IPS-15b (cell line): ENCODE results near the gene MED13.

Experiments
- H3K27me3 ChIP-seq: one replicate; pipeline ENCODE4 v1.6.1; 2013; ENCODE audit warnings: low read length; ENCODE audit not compliant: control insufficient read depth, insufficient read depth
- H3K36me3 ChIP-seq: one replicate; pipeline ENCODE4 v1.6.1; 2013; ENCODE audit warnings: low read length; ENCODE audit not compliant: control insufficient read depth, insufficient read depth
- H3K4me1 ChIP-seq: one replicate; pipeline ENCODE4 v1.6.1; 2013; ENCODE audit warnings: mild to moderate bottlenecking, low read length; ENCODE audit not compliant: control insufficient read depth, insufficient read depth
- H3K4me3 ChIP-seq: one replicate; pipeline ENCODE4 v1.5.1; 2013; ENCODE audit warnings: low read depth, low read length
- H3K9ac ChIP-seq: one replicate; pipeline ENCODE4 v1.6.1; 2013; ENCODE audit warnings: low read depth, mild to moderate bottlenecking, low read length
- H3K9me3 ChIP-seq: one replicate; pipeline ENCODE4 v1.6.1; 2013; ENCODE audit warnings: mild to moderate bottlenecking, low read length; ENCODE audit not compliant: control insufficient read depth, insufficient read depth

MED13 gene

DNA sequence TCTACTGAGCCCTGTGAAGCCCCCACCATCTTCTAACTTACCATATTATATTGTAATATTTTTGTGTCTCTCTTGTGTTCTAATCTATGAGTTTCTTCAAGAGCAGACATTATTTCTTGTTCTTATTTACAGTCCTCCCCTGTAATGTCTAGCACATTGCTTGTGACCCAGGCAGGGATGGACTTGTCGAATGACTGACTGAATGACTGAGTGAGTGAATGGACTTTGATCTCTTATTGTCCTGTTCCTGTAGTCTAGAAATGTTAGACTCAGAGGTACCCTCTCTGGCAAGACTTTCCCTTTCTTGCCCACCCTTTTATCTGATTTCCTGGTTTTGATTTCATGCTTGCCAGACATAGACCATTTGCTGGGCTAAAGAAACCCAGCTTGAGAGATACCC lies 35.0 kb upstream of the MED13 start:
- H3K27me3 ChIP-seq, result no peaks in the 10 kb centered on the region
- no peak overlapping the region for H3K4me3 ChIP-seq
- no peaks in the 10 kb centered on the region for H3K9me3 ChIP-seq
- no peaks in the 10 kb centered on the region for H3K36me3 ChIP-seq
- H3K4me1 ChIP-seq, result peaks cover 1% of the 10 kb centered on the region
- H3K9ac ChIP-seq, result no peak overlapping the region

DNA sequence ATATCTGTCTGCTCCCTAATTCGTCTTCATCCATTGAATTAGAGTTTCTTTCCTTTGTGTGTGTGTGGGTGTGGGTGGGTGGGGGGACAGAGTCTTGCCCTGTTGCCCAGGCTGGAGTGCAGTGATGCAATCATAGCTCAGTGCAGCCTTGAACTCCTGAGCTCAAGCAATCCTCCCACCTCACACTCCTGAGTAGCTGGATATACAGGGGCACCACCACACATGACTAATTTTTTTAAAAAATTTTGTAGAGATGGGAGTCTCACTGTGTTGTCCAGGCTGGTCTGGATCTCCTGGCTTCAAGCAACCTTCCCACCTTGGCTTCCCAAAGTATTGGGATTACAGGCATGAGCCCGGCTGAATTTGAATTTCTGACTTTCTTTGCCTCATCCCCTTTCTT lies 34.5 kb upstream of the MED13 start:
- no peak overlapping the region for H3K9ac ChIP-seq
- no peaks in the 10 kb centered on the region for H3K27me3 ChIP-seq
- no peaks in the 10 kb centered on the region for H3K36me3 ChIP-seq
- H3K4me1 ChIP-seq, result no peaks in the 10 kb centered on the region
- no peaks in the 10 kb centered on the region for H3K9me3 ChIP-seq
- no peak overlapping the region for H3K4me3 ChIP-seq

DNA sequence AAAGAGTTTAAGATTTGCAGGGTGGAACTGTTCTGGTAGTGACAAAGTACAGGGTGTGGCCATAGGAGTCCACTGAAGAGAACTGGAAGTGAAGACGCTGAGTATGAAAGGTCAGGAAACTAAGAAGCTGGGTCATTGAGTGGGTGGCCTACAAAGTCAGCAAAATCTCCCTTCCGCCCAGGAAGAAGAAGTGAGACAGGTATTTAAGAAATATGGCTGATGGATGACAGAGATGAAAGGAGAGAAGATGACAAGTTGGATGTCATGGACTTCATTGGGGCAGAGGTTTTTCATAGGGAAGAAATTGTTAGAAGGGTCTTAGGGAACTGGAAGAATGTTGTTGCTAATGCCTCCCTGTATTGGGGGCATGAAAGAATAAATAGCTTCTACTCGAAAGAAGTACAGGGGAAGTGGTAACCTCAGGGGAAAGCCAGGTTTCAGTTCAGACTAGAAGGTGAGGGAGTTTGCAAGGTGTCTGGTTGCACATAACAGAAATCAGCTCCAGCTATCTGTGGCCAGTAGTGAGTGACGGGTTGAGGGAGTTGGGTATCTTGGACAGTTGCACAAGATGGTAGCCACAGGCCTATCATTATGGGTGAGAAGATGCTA lies 33.6 kb upstream of the MED13 start:
- H3K9ac ChIP-seq, result no peak overlapping the region

DNA sequence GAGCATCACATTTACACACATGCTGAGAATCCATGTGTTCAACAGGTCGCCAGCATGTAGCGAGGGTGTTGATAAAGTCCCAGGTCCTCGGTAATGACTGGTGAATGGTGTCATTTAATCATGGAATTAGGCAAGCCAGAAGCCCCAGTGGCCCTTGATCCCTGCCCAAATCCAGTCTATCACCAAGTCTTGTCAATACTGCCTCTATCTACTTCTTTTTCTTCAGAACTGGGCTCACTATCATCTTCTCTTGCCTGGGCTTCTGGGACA lies 31.3 kb upstream of the MED13 start:
- Histone ChIP-seq H3K9ac (no peak overlapping the region), H3K27me3 (no peaks in the 10 kb centered on the region), H3K36me3 (no peaks in the 10 kb centered on the region), H3K4me3 (no peak overlapping the region), H3K4me1 (no peaks in the 10 kb centered on the region), H3K9me3 (no peaks in the 10 kb centered on the region)

More for the DNA sequence above, 33.6 kb upstream of the MED13 start:
- Histone ChIP-seq H3K4me1 (no peaks in the 10 kb centered on the region), H3K27me3 (no peaks in the 10 kb centered on the region), H3K4me3 (no peak overlapping the region), H3K9me3 (no peaks in the 10 kb centered on the region), H3K36me3 (no peaks in the 10 kb centered on the region)

DNA sequence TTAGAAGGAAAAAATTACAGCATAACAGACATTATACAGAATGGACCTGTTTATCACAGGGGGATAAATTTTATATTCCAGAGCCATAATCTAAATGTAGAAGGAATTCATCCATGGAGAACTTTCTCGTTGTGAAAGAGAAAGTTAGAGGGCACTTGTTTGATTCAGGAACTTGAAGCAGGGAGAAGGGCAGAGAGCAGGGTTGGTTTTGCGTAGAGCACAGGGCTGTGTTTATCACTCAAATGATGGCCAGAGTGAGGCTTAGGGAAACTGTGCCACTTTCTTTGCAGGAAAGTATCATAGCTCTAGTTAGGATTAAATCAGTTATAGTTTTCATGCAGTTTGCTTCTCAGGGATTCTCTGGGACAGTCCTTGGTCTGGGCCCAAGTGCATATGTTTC lies 29.1 kb upstream of the MED13 start:
- H3K27me3 ChIP-seq, result no peaks in the 10 kb centered on the region
- H3K9me3 ChIP-seq, result no peaks in the 10 kb centered on the region
- H3K36me3 ChIP-seq, result no peaks in the 10 kb centered on the region
- no peak overlapping the region for H3K4me3 ChIP-seq
- H3K9ac ChIP-seq, result no peak overlapping the region
- no peaks in the 10 kb centered on the region for H3K4me1 ChIP-seq

DNA sequence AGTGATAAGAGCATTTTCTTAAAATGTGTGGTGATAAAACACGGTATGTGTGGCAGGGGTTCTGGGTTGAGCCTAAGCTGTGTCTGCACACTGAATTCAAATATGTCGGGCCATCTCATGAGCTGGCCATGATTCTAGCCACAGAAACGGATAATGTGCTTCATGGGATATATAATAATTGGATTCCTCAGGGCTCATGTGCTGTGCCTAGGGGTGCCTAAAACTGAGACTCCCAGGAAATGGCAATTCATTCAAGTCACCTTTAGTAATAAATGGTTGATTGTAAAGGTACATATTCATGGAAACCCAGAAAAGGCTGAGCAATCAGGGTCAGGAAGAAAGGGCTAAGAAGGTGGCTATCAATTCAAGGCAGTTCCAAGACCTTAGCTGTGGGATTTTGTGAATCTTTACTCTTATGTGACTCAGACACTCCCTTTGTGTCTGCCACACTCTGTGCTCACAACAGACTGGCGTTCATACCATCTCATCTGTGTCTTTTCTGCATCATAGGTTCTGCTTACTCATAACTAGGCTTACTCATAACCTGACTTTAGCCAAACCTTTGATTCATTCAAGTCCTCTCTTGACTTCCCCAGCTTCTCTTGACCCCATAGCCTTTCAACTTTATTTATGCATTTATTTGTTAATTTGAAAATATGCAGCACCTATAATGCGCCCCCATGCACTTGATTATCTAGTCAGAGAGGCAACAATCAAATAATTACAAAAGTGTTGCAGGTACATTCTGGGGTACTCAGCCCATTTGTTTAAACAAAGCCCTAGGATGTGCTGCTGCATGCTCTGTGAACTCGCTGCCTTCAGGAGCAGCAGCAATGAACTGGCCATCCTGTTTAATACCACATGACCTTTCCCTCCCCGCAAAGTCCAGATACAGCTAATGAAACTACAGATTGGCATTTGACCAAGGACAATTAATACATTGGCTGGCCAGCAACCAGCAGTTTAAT lies 28.4 kb upstream of the MED13 start:
- H3K4me1 ChIP-seq, result no peaks in the 10 kb centered on the region
- H3K4me3 ChIP-seq, result no peak overlapping the region
- no peak overlapping the region for H3K9ac ChIP-seq
- no peaks in the 10 kb centered on the region for H3K27me3 ChIP-seq
- H3K9me3 ChIP-seq, result no peaks in the 10 kb centered on the region
- no peaks in the 10 kb centered on the region for H3K36me3 ChIP-seq

DNA sequence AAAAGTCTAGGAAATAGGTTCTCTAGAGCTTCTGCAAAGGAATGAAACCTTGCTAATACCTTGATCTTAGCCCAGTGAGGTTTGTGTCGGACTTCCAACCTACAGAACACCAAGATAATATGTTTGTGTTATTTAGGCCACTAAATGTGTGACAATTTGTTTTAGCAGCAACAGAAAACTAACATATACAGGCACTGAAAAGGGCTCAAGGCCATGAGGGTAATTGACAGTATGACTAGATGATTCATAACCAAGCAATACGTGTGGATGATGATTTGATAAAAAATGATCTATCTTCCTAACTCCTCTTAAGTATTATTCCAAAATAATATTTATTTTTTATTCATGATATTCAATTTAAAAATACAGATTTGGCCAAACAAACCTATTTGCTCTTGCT lies 27.7 kb upstream of the MED13 start:
- no peaks in the 10 kb centered on the region for H3K36me3 ChIP-seq
- H3K4me3 ChIP-seq, result no peak overlapping the region
- H3K27me3 ChIP-seq, result no peaks in the 10 kb centered on the region
- H3K9ac ChIP-seq, result no peak overlapping the region
- no peaks in the 10 kb centered on the region for H3K9me3 ChIP-seq
- H3K4me1 ChIP-seq, result no peaks in the 10 kb centered on the region

DNA sequence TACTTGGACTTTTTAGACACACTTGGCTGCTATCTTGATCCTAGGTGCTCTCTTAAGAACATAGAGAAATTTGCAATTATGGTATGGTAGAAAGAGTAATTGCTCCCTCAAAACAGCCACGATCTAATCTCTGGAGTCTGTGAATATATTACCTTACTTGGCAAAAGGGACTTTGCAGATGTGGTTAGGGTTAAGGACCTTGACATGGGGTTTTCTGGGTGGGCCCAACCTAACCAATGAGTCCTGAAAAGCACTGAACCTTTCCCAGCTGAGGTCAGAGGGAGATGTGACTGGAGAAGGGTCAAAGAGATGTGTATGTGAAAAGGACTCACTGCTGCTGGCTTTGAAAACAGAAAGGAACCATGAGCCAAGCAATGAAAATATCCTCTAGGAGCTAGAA lies 26.7 kb upstream of the MED13 start:
- no peaks in the 10 kb centered on the region for H3K36me3 ChIP-seq
- no peaks in the 10 kb centered on the region for H3K9me3 ChIP-seq
- no peaks in the 10 kb centered on the region for H3K27me3 ChIP-seq

DNA sequence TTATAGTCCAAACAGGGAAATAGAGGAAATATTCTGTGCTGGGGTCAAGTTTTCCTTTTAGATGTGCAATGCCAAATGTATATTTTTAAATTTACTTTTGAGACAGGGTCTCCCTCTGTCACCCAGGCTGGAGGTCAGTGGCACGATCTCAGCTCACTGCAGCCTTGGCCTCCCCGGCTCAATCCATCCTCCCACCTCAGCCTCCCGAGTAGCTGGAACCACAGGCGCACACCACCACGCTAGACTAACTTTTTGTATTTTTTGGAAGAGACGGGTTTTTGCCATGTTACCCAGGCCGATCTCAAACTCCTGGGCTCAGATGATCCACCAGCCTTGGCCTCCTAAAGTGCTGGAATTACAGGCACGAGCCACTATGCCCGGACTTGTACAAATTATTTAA lies 25.8 kb upstream of the MED13 start:
- no peaks in the 10 kb centered on the region for H3K4me1 ChIP-seq
- no peaks in the 10 kb centered on the region for H3K9me3 ChIP-seq
- H3K27me3 ChIP-seq, result no peaks in the 10 kb centered on the region
- no peak overlapping the region for H3K4me3 ChIP-seq
- H3K9ac ChIP-seq, result no peak overlapping the region
- no peaks in the 10 kb centered on the region for H3K36me3 ChIP-seq

More for the DNA sequence above, 26.7 kb upstream of the MED13 start:
- no peaks in the 10 kb centered on the region for H3K4me1 ChIP-seq
- H3K4me3 ChIP-seq, result no peak overlapping the region
- H3K9ac ChIP-seq, result no peak overlapping the region

DNA sequence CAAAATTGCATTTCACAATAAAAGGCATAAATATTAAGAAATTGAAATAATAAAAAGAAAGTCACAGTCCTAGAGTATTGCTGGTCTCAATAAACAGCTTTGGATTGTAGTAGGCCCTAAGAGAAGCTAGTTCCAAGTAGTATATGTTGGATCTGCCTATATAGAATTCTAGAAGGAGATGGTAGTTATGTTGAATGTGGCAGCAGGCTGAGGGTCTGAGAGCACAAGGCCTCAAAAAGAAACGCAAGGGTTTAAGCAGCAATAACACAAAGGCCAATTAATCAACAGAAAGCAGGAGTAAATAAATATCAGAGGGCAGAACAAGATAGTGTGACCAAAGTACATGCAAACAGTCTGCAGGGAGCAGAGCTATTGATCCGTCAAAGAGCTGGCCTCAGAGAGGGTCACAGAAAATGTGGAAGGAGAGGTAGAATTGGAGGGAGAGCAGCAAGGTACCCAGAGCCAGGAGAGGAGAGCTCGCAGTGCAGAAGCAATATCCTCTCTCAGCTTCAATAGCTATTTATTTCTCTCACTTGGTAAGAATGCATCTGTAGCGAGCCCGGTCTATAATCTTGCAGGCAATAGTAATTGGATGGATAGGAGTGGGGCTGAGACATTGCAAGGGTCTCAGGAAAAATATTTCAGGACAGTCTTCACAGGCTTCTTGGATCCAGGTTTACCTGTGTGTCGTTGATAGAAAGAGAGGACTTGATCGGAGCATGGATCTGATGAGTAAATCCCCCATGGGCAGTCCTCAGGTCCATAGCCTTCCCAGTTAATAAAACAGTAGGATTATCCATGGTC lies 25.1 kb upstream of the MED13 start:
- no peaks in the 10 kb centered on the region for H3K27me3 ChIP-seq
- H3K9me3 ChIP-seq, result no peaks in the 10 kb centered on the region
- H3K4me1 ChIP-seq, result no peaks in the 10 kb centered on the region
- H3K9ac ChIP-seq, result no peak overlapping the region
- H3K4me3 ChIP-seq, result no peak overlapping the region
- no peaks in the 10 kb centered on the region for H3K36me3 ChIP-seq

DNA sequence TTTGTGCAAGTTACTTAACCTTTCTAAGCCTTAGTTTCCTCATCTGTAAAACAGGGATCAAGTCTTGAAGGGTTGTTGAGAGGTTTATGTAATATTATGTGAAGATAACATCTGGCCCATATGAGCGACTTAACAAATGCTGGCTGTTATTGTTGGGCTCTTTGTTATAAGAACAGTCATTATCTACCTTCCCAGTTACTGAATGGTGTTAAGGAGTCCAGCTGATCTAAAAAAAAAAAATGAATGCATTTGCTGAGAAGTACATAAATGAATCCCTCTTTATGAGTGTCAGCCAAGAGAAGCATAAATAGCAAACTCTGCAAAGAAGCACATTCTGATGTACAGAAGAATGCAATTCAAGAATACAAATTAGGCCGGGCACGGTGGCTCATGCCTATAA lies 24.3 kb upstream of the MED13 start:
- Histone ChIP-seq H3K36me3 (no peaks in the 10 kb centered on the region), H3K4me3 (no peak overlapping the region), H3K9ac (no peak overlapping the region), H3K4me1 (no peaks in the 10 kb centered on the region), H3K9me3 (no peaks in the 10 kb centered on the region), H3K27me3 (no peaks in the 10 kb centered on the region)
